Measurements from ENCODE around the gene NELL1.

DNA sequence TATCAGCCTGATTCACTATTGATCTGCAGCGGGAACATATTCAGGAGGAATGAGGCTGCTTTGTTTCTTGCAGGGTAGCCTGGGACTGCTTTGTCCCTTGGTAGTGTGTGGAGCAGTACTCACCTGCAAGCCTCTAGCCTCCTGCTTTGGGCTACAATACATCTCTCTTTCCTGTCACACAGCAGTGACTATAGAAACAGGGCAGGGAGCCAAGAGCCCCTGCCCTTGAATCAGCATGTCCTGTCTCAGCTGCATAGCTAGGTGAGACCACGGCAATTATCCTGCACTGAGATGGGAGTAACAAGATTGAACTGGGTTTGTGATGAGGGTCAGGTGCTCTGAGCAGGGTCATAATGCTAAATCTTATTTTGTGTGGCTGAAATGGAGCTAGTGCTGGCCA is 191.9 kb downstream of the NELL1 start:
- no peak for TF ChIP-seq POLR2A (IDR thresholded peaks at IDR 0.05)
- TF ChIP-seq CTCF (IDR thresholded peaks at IDR 0.05), result no peak
